ENCODE data around the gene PAPPA2. TPM values are rescaled to one million over a fixed set of nuclear protein-coding genes. Genes with fewer than 3 reads are reported as not detected.

PAPPA2 gene
- total and polyA plus RNA-seq, 2 of the 8 experiments (the other 6 are each of a cell fraction or from before 2014, with no cell fraction given): 0.08 to 0.88 TPM

GRCh38 chr1:176533020-176533419 is 70.0 kb downstream of the PAPPA2 start:
- no peak overlapping the region for H4K5ac ChIP-seq (ENCODE audit: insufficient read length, low read depth, low read length)
- H4K91ac ChIP-seq (replicated peaks; ENCODE audit: insufficient read length, low read length): no peak overlapping the region
- no peaks in the 10 kb centered on the region; the same call in 1 of the 2 replicates for H3K23me2 ChIP-seq (ENCODE audit: low read depth, low read length)
- H2BK15ac ChIP-seq (ENCODE audit: low read length): no peak overlapping the region
- H2BK20ac ChIP-seq (ENCODE audit: low read length): no peak overlapping the region
- no peaks in the 10 kb centered on the region for H3K79me2 ChIP-seq (ENCODE audit: control insufficient read depth in 1 of 2, insufficient read depth in 2 of 2, low read length in 2 of 2)
- H3K56ac ChIP-seq (replicated peaks; ENCODE audit: insufficient read length, low read depth, low read length): no peak overlapping the region
- no peak overlapping the region for H3K23ac ChIP-seq (ENCODE audit: insufficient read length)
- H2BK5ac ChIP-seq (ENCODE audit: low read depth, low read length): no peak overlapping the region
- no peak overlapping the region for H2AFZ ChIP-seq (ENCODE audit: low read length)
- no peak overlapping the region for H2BK12ac ChIP-seq (ENCODE audit: low read depth, low read length)
- no peak overlapping the region for H2BK120ac ChIP-seq (replicated peaks; ENCODE audit: low read depth, low read length)
- H3K4me1 ChIP-seq (replicated peaks in 1 of 4; ENCODE audit: control insufficient read depth in 3 of 4, insufficient read depth in 4 of 4, low read length in 3 of 4): peaks cover 0 to 2% (median 0%) of the 10 kb centered on the region in 4 experiments; a peak in 3 of 7 replicates
- ChIA-PET CTCF (ENCODE audit: partially characterized antibody) (interaction anchor here (1.0 to 2.8 kb wide), 5 partner anchors 12 to 92 kb away, joined by 3 to 12 read pairs (median 4); no protein-coding TSS in a partner anchor), POLR2A (ENCODE audit: partially characterized antibody) (no interaction called here)
- no peak overlapping the region for H3K27ac ChIP-seq (ENCODE audit: low read depth, low read length)
- H3K4me2 ChIP-seq (ENCODE audit: insufficient read depth in 1 of 2, low read depth in 2 of 2, low read length in 2 of 2): no peak overlapping the region
- no peaks in the 10 kb centered on the region for H3K9me3 ChIP-seq (ENCODE audit: insufficient read depth in 2 of 2, low read depth in 1 of 2, low read length in 1 of 2)
- DNase-seq (ENCODE audit: low read depth in 1 of 2, low spot score in 2 of 2) (no peak), FAIRE-seq (no peak)
- no peak overlapping the region for H3K14ac ChIP-seq (ENCODE audit: insufficient read length)
- H4K20me1 ChIP-seq (replicated peaks in 1 of 2; ENCODE audit: control insufficient read depth in 1 of 2, insufficient read depth in 2 of 2, low read length in 2 of 2): no peaks in the 10 kb centered on the region
- no peaks in the 10 kb centered on the region for H3K27me3 ChIP-seq (replicated peaks in 1 of 4; ENCODE audit: control insufficient read depth in 3 of 4, extremely low read depth in 1 of 4, insufficient read depth in 3 of 4, low read length in 3 of 4)
- H2AK5ac ChIP-seq (ENCODE audit: low read depth, low read length): no peak overlapping the region
- no peak for TF ChIP-seq CHD2 (IDR thresholded peaks at IDR 0.05; ENCODE audit: low read length)
- no peak for TF ChIP-seq SIN3A (conservative IDR thresholded peaks at IDR 0.05 in 1 of 2, IDR thresholded peaks at IDR 0.05 in 1 of 2; ENCODE audit: low read depth in 1 of 2, low read length in 2 of 2)
- TF ChIP-seq ATF3 (IDR thresholded peaks at IDR 0.05; ENCODE audit: insufficient read depth, low read depth, low read length): no peak
- H3K79me1 ChIP-seq (ENCODE audit: low read depth, low read length): no peaks in the 10 kb centered on the region
- H3K18ac ChIP-seq (ENCODE audit: extremely low read depth, low read length): no peak overlapping the region
- no peaks in the 10 kb centered on the region; a peak in 1 of 8 replicates for H3K36me3 ChIP-seq (ENCODE audit: control insufficient read depth in 2 of 4, insufficient read depth in 4 of 4, low read length in 3 of 4)
- H3K4ac ChIP-seq (replicated peaks; ENCODE audit: insufficient read length, low read depth, low read length): no peak overlapping the region
- WGBS, 2 experiments (ENCODE audit: extremely low coverage in 1 of 2, insufficient coverage in 1 of 2, insufficient read length in 1 of 2, insufficient replicate concordance in 2 of 2, low coverage in 1 of 2, low lambda C conversion rate in 2 of 2, missing lambda C conversion rate in 1 of 2): 90% methylated on average over 1 of the region's 1 CpG; no CpG with 5 or more reads in 1 of the 2 experiments
- no peak overlapping the region for H3K9ac ChIP-seq (replicated peaks in 1 of 4; ENCODE audit: extremely low read depth in 1 of 4, low read depth in 3 of 4, low read length in 3 of 4)
- H3K4me3 ChIP-seq (ENCODE audit: extremely low read depth in 1 of 4, insufficient read depth in 2 of 4, low read depth in 3 of 4, low read length in 4 of 4): no peak overlapping the region
- H4K8ac ChIP-seq (ENCODE audit: extremely low read depth, insufficient read depth, low read length): no peak overlapping the region
